GM23338 (cell line): Measurements from ENCODE around the gene SDE2. TPM values are rescaled to one million over a fixed set of nuclear protein-coding genes. Genes with fewer than 3 reads are reported as not detected.
A peak's percentile ranks its signal among the peaks of the same experiment; 100 is the strongest.

Source experiments
- ATAC-seq: fragments of 200-7000 bp; cut with Tn5 transposase; 3 replicates; pipeline ENCODE4 v1.9.1; 2020
- DNase-seq: peaks from one replicate; pipeline ENCODE4 v3.0.0-alpha.2; 2015; ENCODE audit warnings: low spot score
- H2AFZ ChIP-seq: fragments of 200-600 bp; sonication (generic); 2 replicates; pipeline ENCODE4 v1.8.0; 2016; ENCODE audit warnings: antibody characterized with exemption, mild to moderate bottlenecking, moderate library complexity
- H3F3A ChIP-seq: fragments of 200-600 bp; sonication (generic); replicated peaks from 2 replicates; pipeline ENCODE4 v1.8.0; 2017; ENCODE audit warnings: antibody characterized with exemption, mixed run types, low read depth
- H3K27ac ChIP-seq: fragments of 200-600 bp; sonication (generic); 2 replicates; pipeline ENCODE4 v1.6.1; 2016; ENCODE audit warnings: low read depth
- H3K27me3 ChIP-seq: fragments of 200-600 bp; sonication (generic); 2 replicates; pipeline ENCODE4 v1.8.0; 2016; ENCODE audit warnings: mild to moderate bottlenecking, mixed run types, moderate library complexity; ENCODE audit not compliant: insufficient read depth
- H3K36me3 ChIP-seq: fragments of 200-600 bp; sonication (generic); 2 replicates; pipeline ENCODE4 v1.8.0; 2016; ENCODE audit warnings: mild to moderate bottlenecking; ENCODE audit not compliant: insufficient read depth
- H3K4me1 ChIP-seq: fragments of 200-600 bp; sonication (generic); 2 replicates; pipeline ENCODE4 v1.8.0; 2016; ENCODE audit warnings: mild to moderate bottlenecking, moderate library complexity; ENCODE audit not compliant: insufficient read depth
- H3K4me2 ChIP-seq: fragments of 200-600 bp; sonication (generic); 2 replicates; pipeline ENCODE4 v1.7.1; 2017; ENCODE audit warnings: mixed run types
- H3K4me3 ChIP-seq: fragments of 200-600 bp; sonication (generic); 2 replicates; pipeline ENCODE4 v1.6.1; 2016; ENCODE audit warnings: mixed run types
- H3K79me2 ChIP-seq: fragments of 200-600 bp; sonication (generic); replicated peaks from 2 replicates; pipeline ENCODE4 v1.8.0; 2017; ENCODE audit warnings: mild to moderate bottlenecking; ENCODE audit not compliant: insufficient read depth
- H3K9me2 ChIP-seq: fragments of 200-600 bp; sonication (generic); 2 replicates; pipeline ENCODE4 v1.8.0; 2017; ENCODE audit not compliant: insufficient read depth
- H4K20me1 ChIP-seq: fragments of 200-600 bp; sonication (generic); replicated peaks from 2 replicates; pipeline ENCODE4 v1.8.0; 2017; ENCODE audit warnings: mild to moderate bottlenecking; ENCODE audit not compliant: insufficient read depth
- H3K27ac Mint-ChIP-seq: 2 replicates; pipeline ENCODE4 v1.8.0; 2020; ENCODE audit warnings: inconsistent platforms, mild to moderate bottlenecking, moderate library complexity, mixed read lengths
- H3K27me3 Mint-ChIP-seq: 3 replicates; pipeline ENCODE4 v1.8.0; 2022; ENCODE audit warnings: low read depth, mild to moderate bottlenecking, moderate library complexity, mixed read lengths, inconsistent platforms; ENCODE audit not compliant: insufficient read depth, poor library complexity
- H3K36me3 Mint-ChIP-seq: 3 replicates; pipeline ENCODE4 v1.8.0; 2021; ENCODE audit warnings: low read depth, mild to moderate bottlenecking, inconsistent platforms, moderate library complexity, mixed read lengths
- H3K4me1 Mint-ChIP-seq: 3 replicates; pipeline ENCODE4 v1.8.0; 2020; ENCODE audit warnings: mild to moderate bottlenecking, inconsistent platforms, mixed read lengths
- H3K4me3 Mint-ChIP-seq: 3 replicates; pipeline ENCODE4 v1.8.0; 2021; ENCODE audit warnings: moderate library complexity, mild to moderate bottlenecking, inconsistent platforms, mixed read lengths
- H3K9me3 Mint-ChIP-seq: 3 replicates; pipeline ENCODE4 v1.8.0; 2020; ENCODE audit warnings: moderate library complexity, mild to moderate bottlenecking, inconsistent platforms, mixed read lengths
- CREB1 ChIP-seq: fragments of 250-450 bp; sonication (Bioruptor Pico); IDR thresholded peaks from 2 replicates; pipeline ENCODE4 v1.5.0; 2020; ENCODE audit warnings: low read depth, mild to moderate bottlenecking, moderate library complexity
- CTCF ChIP-seq, 2 experiments: fragments of 200-600 bp in 1 of 2; sonication (generic) in 1 of 2; conservative IDR thresholded peaks; 2 replicates each; pipeline versions ENCODE4 v1.5.1 to v1.6.1; 2016 to 2017; ENCODE audit warnings: antibody characterized with exemption in 2 of 2, low read depth in 2 of 2, mild to moderate bottlenecking in 2 of 2, moderate library complexity in 1 of 2
- ETS1 ChIP-seq: IDR thresholded peaks from 2 replicates; pipeline ENCODE4 v1.6.1; 2016; ENCODE audit warnings: antibody characterized with exemption
- EZH2 ChIP-seq: fragments of 200-600 bp; sonication (generic); IDR thresholded peaks from one replicate; pipeline ENCODE4 v1.8.0; 2017; ENCODE audit warnings: antibody characterized with exemption, mild to moderate bottlenecking, low read depth; ENCODE audit not compliant: unreplicated experiment
- JUNB ChIP-seq: IDR thresholded peaks from one replicate; pipeline ENCODE4 v1.6.1; 2016; ENCODE audit warnings: antibody characterized with exemption; ENCODE audit not compliant: unreplicated experiment
- NANOG ChIP-seq: IDR thresholded peaks from 2 replicates; pipeline ENCODE4 v1.6.1; 2016; ENCODE audit warnings: antibody characterized with exemption, borderline replicate concordance
- POLR2AphosphoS5 ChIP-seq: IDR thresholded peaks from 2 replicates; pipeline ENCODE4 v1.6.1; 2016; ENCODE audit warnings: antibody characterized with exemption, low read depth
- STAT1 ChIP-seq: IDR thresholded peaks from one replicate; pipeline ENCODE4 v1.6.1; 2016; ENCODE audit warnings: antibody characterized with exemption; ENCODE audit not compliant: unreplicated experiment
- ZNF114 ChIP-seq: fragments of 250-450 bp; sonication (Bioruptor Pico); IDR thresholded peaks from 2 replicates; pipeline ENCODE4 v1.5.0; 2020; ENCODE audit warnings: mild to moderate bottlenecking, moderate library complexity
- ZNF331 ChIP-seq: fragments of 250-450 bp; sonication (Bioruptor Pico); IDR thresholded peaks from 2 replicates; pipeline ENCODE4 v1.5.0; 2020; ENCODE audit warnings: low read depth, mild to moderate bottlenecking, moderate library complexity
- polyA plus RNA-seq: library from polyadenylated mRNA; unstranded; fragments of >200 nt; fragmentation: Nextera tagmentation; extraction: Ambion mirVana; gene quantifications from 2 replicates; pipeline ENCODE4 v1.2.1, GENCODE V29; 2016
- total RNA-seq: library from RNA; depleted of rRNA; stranded (reverse); fragments of >200 nt; shearing (Covaris generic); gene quantifications from 2 replicates; pipeline ENCODE4 v1.2.3, GENCODE V29; 2014
- TF ChIP-seq, protein P1 (sequence below): fragments of 250-450 bp; sonication (Bioruptor Pico); IDR thresholded peaks from 2 replicates; pipeline ENCODE4 v1.5.0; 2020; ENCODE audit warnings: mild to moderate bottlenecking, moderate library complexity

Gene SDE2
- total and polyA plus RNA-seq, 2 experiments from 2014 or later = 10.6 to 26.9 TPM

- peak; percentile 14 for ATAC-seq
- Mint-ChIP-seq H3K27me3 (peaks cover 7% of the 10 kb centered on the region), H3K27ac (peak overlapping the region; percentile 100), H3K9me3 (no peaks in the 10 kb centered on the region), H3K36me3 (peaks cover 14% of the 10 kb centered on the region), H3K4me3 (peak overlapping the region; percentile 100), H3K4me1 (peaks cover 28% of the 10 kb centered on the region)
- Histone ChIP-seq H3K79me2 (peaks cover 51% of the 10 kb centered on the region), H2AFZ (peak overlapping the region; percentile 60; the same call in 1 of the 2 replicates), H3K36me3 (peaks cover 15% of the 10 kb centered on the region), H3K4me2 (peak overlapping the region; percentile 88), H3F3A (peaks cover 15% of the 10 kb centered on the region), H3K27me3 (no peaks in the 10 kb centered on the region), H4K20me1 (peaks cover 17% of the 10 kb centered on the region; the same call in 1 of the 2 replicates), H3K4me1 (peaks cover 36% of the 10 kb centered on the region), H3K4me3 (peak overlapping the region; percentile 96), H3K27ac (peak overlapping the region; percentile 52; the same call in 1 of the 2 replicates), H3K9me2 (no peaks in the 10 kb centered on the region; the same call in 1 of the 2 replicates)
- no peak for DNase-seq
- TF ChIP-seq EZH2 = no peak
- no peak for TF ChIP-seq JUNB
- TF ChIP-seq CREB1 (CRISPR knock-in tag) = no peak
- TF ChIP-seq ZNF114 = no peak
- TF ChIP-seq ZNF331 = no peak
- no peak for TF ChIP-seq NANOG
- no peak for TF ChIP-seq POLR2AphosphoS5
Observed at GRCh38 chr1:225998560-225999226, 450 bp downstream of the SDE2 start.

GRCh38 chr1:225996946-225997545 lies 2.1 kb downstream of the SDE2 start:
- Mint-ChIP-seq H3K4me3 (0 out of 3 replicates have a peak overlapping the region, but pooled peaks have one; percentile 33), H3K36me3 (peaks cover 24% of the 10 kb centered on the region), H3K27me3 (peaks cover 7% of the 10 kb centered on the region), H3K4me1 (peaks cover 14% of the 10 kb centered on the region), H3K9me3 (no peaks in the 10 kb centered on the region), H3K27ac (no peak overlapping the region)
- H3K27ac ChIP-seq = peak overlapping the region; percentile 26; the same call in 1 of the 2 replicates
- H3F3A ChIP-seq = peaks cover 15% of the 10 kb centered on the region
- H2AFZ ChIP-seq = no peak overlapping the region
- H3K9me2 ChIP-seq = no peaks in the 10 kb centered on the region
- peaks cover 51% of the 10 kb centered on the region for H3K79me2 ChIP-seq
- H3K4me3 ChIP-seq = no peak overlapping the region
- no peak for DNase-seq
- H3K4me1 ChIP-seq = peaks cover 24% of the 10 kb centered on the region
- no peaks in the 10 kb centered on the region for H3K27me3 ChIP-seq
- ATAC-seq = no peak
- no peak overlapping the region for H3K4me2 ChIP-seq
- H4K20me1 ChIP-seq = peaks cover 23% of the 10 kb centered on the region
- peaks cover 28% of the 10 kb centered on the region for H3K36me3 ChIP-seq
- no peak for TF ChIP-seq ZNF114
- no peak for TF ChIP-seq POLR2AphosphoS5
- no peak for TF ChIP-seq EZH2
- no peak for TF ChIP-seq NANOG
- no peak for TF ChIP-seq ZNF331
- TF ChIP-seq, protein P1, sequence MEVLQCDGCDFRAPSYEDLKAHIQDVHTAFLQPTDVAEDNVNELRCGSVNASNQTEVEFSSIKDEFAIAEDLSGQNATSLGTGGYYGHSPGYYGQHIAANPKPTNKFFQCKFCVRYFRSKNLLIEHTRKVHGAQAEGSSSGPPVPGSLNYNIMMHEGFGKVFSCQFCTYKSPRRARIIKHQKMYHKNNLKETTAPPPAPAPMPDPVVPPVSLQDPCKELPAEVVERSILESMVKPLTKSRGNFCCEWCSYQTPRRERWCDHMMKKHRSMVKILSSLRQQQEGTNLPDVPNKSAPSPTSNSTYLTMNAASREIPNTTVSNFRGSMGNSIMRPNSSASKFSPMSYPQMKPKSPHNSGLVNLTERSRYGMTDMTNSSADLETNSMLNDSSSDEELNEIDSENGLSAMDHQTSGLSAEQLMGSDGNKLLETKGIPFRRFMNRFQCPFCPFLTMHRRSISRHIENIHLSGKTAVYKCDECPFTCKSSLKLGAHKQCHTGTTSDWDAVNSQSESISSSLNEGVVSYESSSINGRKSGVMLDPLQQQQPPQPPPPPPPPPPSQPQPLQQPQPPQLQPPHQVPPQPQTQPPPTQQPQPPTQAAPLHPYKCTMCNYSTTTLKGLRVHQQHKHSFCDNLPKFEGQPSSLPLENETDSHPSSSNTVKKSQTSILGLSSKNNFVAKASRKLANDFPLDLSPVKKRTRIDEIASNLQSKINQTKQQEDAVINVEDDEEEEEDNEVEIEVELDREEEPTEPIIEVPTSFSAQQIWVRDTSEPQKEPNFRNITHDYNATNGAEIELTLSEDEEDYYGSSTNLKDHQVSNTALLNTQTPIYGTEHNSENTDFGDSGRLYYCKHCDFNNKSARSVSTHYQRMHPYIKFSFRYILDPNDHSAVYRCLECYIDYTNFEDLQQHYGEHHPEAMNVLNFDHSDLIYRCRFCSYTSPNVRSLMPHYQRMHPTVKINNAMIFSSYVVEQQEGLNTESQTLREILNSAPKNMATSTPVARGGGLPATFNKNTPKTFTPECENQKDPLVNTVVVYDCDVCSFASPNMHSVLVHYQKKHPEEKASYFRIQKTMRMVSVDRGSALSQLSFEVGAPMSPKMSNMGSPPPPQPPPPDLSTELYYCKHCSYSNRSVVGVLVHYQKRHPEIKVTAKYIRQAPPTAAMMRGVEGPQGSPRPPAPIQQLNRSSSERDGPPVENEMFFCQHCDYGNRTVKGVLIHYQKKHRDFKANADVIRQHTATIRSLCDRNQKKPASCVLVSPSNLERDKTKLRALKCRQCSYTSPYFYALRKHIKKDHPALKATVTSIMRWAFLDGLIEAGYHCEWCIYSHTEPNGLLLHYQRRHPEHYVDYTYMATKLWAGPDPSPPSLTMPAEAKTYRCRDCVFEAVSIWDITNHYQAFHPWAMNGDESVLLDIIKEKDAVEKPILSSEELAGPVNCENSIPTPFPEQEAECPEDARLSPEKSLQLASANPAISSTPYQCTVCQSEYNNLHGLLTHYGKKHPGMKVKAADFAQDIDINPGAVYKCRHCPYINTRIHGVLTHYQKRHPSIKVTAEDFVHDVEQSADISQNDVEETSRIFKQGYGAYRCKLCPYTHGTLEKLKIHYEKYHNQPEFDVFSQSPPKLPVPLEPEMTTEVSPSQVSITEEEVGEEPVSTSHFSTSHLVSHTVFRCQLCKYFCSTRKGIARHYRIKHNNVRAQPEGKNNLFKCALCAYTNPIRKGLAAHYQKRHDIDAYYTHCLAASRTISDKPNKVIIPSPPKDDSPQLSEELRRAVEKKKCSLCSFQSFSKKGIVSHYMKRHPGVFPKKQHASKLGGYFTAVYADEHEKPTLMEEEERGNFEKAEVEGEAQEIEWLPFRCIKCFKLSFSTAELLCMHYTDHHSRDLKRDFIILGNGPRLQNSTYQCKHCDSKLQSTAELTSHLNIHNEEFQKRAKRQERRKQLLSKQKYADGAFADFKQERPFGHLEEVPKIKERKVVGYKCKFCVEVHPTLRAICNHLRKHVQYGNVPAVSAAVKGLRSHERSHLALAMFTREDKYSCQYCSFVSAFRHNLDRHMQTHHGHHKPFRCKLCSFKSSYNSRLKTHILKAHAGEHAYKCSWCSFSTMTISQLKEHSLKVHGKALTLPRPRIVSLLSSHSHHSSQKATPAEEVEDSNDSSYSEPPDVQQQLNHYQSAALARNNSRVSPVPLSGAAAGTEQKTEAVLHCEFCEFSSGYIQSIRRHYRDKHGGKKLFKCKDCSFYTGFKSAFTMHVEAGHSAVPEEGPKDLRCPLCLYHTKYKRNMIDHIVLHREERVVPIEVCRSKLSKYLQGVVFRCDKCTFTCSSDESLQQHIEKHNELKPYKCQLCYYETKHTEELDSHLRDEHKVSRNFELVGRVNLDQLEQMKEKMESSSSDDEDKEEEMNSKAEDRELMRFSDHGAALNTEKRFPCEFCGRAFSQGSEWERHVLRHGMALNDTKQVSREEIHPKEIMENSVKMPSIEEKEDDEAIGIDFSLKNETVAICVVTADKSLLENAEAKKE (CRISPR knock-in tag) = no peak
- TF ChIP-seq CTCF (conservative IDR thresholded peaks at IDR 0.05; ENCODE audit: low read depth in 2 of 2) = no peak
- no peak for TF ChIP-seq STAT1
- no peak for TF ChIP-seq ETS1
